ENCODE results near the gene LAMB3. TPM values are rescaled to one million over a fixed set of nuclear protein-coding genes. Genes with fewer than 3 reads are reported as not detected.

Gene LAMB3
- total RNA-seq, 1 experiment from 2014 or later: 473 TPM

- DNase-seq (no peak), ATAC-seq (no peak)
- Histone ChIP-seq H3K36me3 (ENCODE audit: low read depth, low read length) (no peaks in the 10 kb centered on the region), H3K79me2 (ENCODE audit: low read length) (no peaks in the 10 kb centered on the region), H3K4me2 (ENCODE audit: low read length) (peak overlapping the region; percentile 82), H3F3A (ENCODE audit: low read length, unreplicated experiment) (no peaks in the 10 kb centered on the region), H3K27me3 (ENCODE audit: low read length) (no peaks in the 10 kb centered on the region), H3K27ac (ENCODE audit: low read length) (no peak overlapping the region), H3K4me3 (ENCODE audit: low read length) (peak overlapping the region; percentile 54), H4K20me1 (ENCODE audit: low read length) (no peaks in the 10 kb centered on the region), H2AFZ (ENCODE audit: low read length) (peak overlapping the region; percentile 64), H3K9ac (ENCODE audit: low read length) (no peak overlapping the region), H3K4me1 (ENCODE audit: insufficient read depth, low read length) (peaks cover 49% of the 10 kb centered on the region), H3K9me2 (replicated peaks; ENCODE audit: low read length) (no peaks in the 10 kb centered on the region), H3K9me3 (ENCODE audit: low read length) (no peaks in the 10 kb centered on the region)
- CTCF ChIA-PET: interaction anchor here (0.8 to 1.3 kb wide), 2 partner anchors 16 to 19 kb away, joined by 3 read pairs; no protein-coding TSS in a partner anchor
- POLR2A ChIA-PET (ENCODE audit: unreplicated experiment): no interaction called here
- TF ChIP-seq CTCF (conservative IDR thresholded peaks at IDR 0.05; ENCODE audit: low read depth, low read length) (no peak), EZH2 (IDR thresholded peaks at IDR 0.05; ENCODE audit: low read length, unreplicated experiment) (no peak), EZH2phosphoT487 (IDR thresholded peaks at IDR 0.05; ENCODE audit: borderline replicate concordance, low read length) (no peak)
- no TSS peak for BruUV-seq (replicated peaks)
- intact Hi-C loops (cut with micrococcal nuclease): loop anchor here (1.0 kb wide), 1 partner anchor 17 kb away; no protein-coding TSS in a partner anchor
Observed at GRCh38 chr1:209585197-209585596, 67.0 kb downstream of the LAMB3 start.

GRCh38 chr1:209584231-209584672 lies 68.0 kb downstream of the LAMB3 start:
- Histone ChIP-seq H4K20me1 (ENCODE audit: low read length) (no peaks in the 10 kb centered on the region), H3K9ac (ENCODE audit: low read length) (no peak overlapping the region), H3F3A (ENCODE audit: low read length, unreplicated experiment) (no peaks in the 10 kb centered on the region), H3K4me3 (ENCODE audit: low read length) (no peak overlapping the region), H3K27ac (ENCODE audit: low read length) (no peak overlapping the region), H3K36me3 (ENCODE audit: low read depth, low read length) (no peaks in the 10 kb centered on the region), H3K9me3 (ENCODE audit: low read length) (no peaks in the 10 kb centered on the region), H3K4me1 (ENCODE audit: insufficient read depth, low read length) (peaks cover 43% of the 10 kb centered on the region), H3K9me2 (replicated peaks; ENCODE audit: low read length) (no peaks in the 10 kb centered on the region), H3K27me3 (ENCODE audit: low read length) (no peaks in the 10 kb centered on the region), H3K4me2 (ENCODE audit: low read length) (no peak overlapping the region), H3K79me2 (ENCODE audit: low read length) (no peaks in the 10 kb centered on the region), H2AFZ (ENCODE audit: low read length) (no peak overlapping the region)
- intact Hi-C loops (cut with micrococcal nuclease): no loop called here
- DNase-seq: no peak
- no TSS peak for BruUV-seq (replicated peaks)
- TF ChIP-seq CTCF (conservative IDR thresholded peaks at IDR 0.05; ENCODE audit: low read depth, low read length) (no peak), EZH2phosphoT487 (IDR thresholded peaks at IDR 0.05; ENCODE audit: borderline replicate concordance, low read length) (no peak), EZH2 (IDR thresholded peaks at IDR 0.05; ENCODE audit: low read length, unreplicated experiment) (no peak)
- no peak for ATAC-seq
- ChIA-PET POLR2A (ENCODE audit: unreplicated experiment) (no interaction called here), CTCF (no interaction called here)

GRCh38 chr1:209583408-209583807 lies 68.8 kb downstream of the LAMB3 start, which contains the start of gene CAMK1G:
TSS of gene CAMK1G (plus strand) at chr1:209583714. CDS start at chr1:209594984, 11,270 bp downstream.
- TF ChIP-seq CTCF (conservative IDR thresholded peaks at IDR 0.05; ENCODE audit: low read depth, low read length) (no peak), EZH2phosphoT487 (IDR thresholded peaks at IDR 0.05; ENCODE audit: borderline replicate concordance, low read length) (no peak), EZH2 (IDR thresholded peaks at IDR 0.05; ENCODE audit: low read length, unreplicated experiment) (no peak)
- no peaks in the 10 kb centered on the region for H3K27me3 ChIP-seq (ENCODE audit: low read length)
- H3K79me2 ChIP-seq (ENCODE audit: low read length): no peaks in the 10 kb centered on the region
- DNase-seq (peak; percentile 56), ATAC-seq (peak; percentile 21)
- H3K9me3 ChIP-seq (ENCODE audit: low read length): no peaks in the 10 kb centered on the region
- H3K27ac ChIP-seq (ENCODE audit: low read length): no peak within 1 kb of the TSS
- peaks cover 36% of the 10 kb centered on the region for H3K4me1 ChIP-seq (ENCODE audit: insufficient read depth, low read length)
- H3K36me3 ChIP-seq (ENCODE audit: low read depth, low read length): no peaks in the 10 kb centered on the region
- H3K9me2 ChIP-seq (replicated peaks; ENCODE audit: low read length): no peaks in the 10 kb centered on the region
- no peak within 1 kb of the TSS for H2AFZ ChIP-seq (ENCODE audit: low read length)
- no peaks in the 10 kb centered on the region for H3F3A ChIP-seq (ENCODE audit: low read length, unreplicated experiment)
- H3K4me2 ChIP-seq (ENCODE audit: low read length): no peak within 1 kb of the TSS
- POLR2A ChIA-PET (ENCODE audit: unreplicated experiment): interaction anchor here (1.1 kb wide), 1 partner anchor 92 kb away, joined by 4 read pairs; the partner anchor contains the start of gene G0S2
- no peak within 1 kb of the TSS for H3K9ac ChIP-seq (ENCODE audit: low read length)
- CTCF ChIA-PET: no interaction called here
- no TSS peak for BruUV-seq (replicated peaks)
- intact Hi-C loops (cut with micrococcal nuclease): no loop called here
- H3K4me3 ChIP-seq (ENCODE audit: low read length): no peak within 1 kb of the TSS
- no peaks in the 10 kb centered on the region for H4K20me1 ChIP-seq (ENCODE audit: low read length)

All from PC-3 (cell line).